Measurements from ENCODE around the gene ZNF70. TPM values are rescaled to one million over a fixed set of nuclear protein-coding genes. Genes with fewer than 3 reads are reported as not detected.

ZNF70 gene
- total and polyA plus RNA-seq, 2 of the 13 experiments (the other 11 are each of a cell fraction or from before 2014, with no cell fraction given) = 0.62 to 3.6 TPM

- ChIA-PET POLR2A (no interaction called here), CTCF (ENCODE audit: low intra/inter-chr PET ratio, low total read pairs) (no interaction called here)
- DNase-seq (ENCODE audit: low spot score) (no peak), FAIRE-seq (no peak), ATAC-seq (no peak)
- Histone ChIP-seq H2AFZ (ENCODE audit: low read length) (no peak overlapping the region), H3K79me2 (ENCODE audit: insufficient read depth, low read length) (peaks cover 4% of the 10 kb centered on the region), H3K4me1 (ENCODE audit: insufficient read depth, low read length) (peaks cover 70% of the 10 kb centered on the region), H3K4me3 (replicated peaks in 1 of 3; ENCODE audit: insufficient read depth in 1 of 3, low read depth in 2 of 3, low read length in 3 of 3) (no peak overlapping the region), H3K27me3 (ENCODE audit: control insufficient read depth in 1 of 2, insufficient read depth in 2 of 2, low read length in 2 of 2) (no peaks in the 10 kb centered on the region), H3K36me3 (replicated peaks in 1 of 2; ENCODE audit: control insufficient read depth in 1 of 2, insufficient read depth in 2 of 2, low read length in 2 of 2) (no peaks in the 10 kb centered on the region), H3K27ac (ENCODE audit: extremely low read length, insufficient read depth, low read length) (no peak overlapping the region), H3K9me3 (ENCODE audit: low read length) (no peaks in the 10 kb centered on the region), H3K9ac (ENCODE audit: insufficient read depth, low read depth, low read length) (no peak overlapping the region), H3K4me2 (ENCODE audit: low read depth, low read length) (no peak overlapping the region), H4K20me1 (ENCODE audit: insufficient read depth, low read length) (peaks cover 5% of the 10 kb centered on the region)
- in situ Hi-C loops (cut with HindIII; ENCODE audit: extremely low pct_ligation_motif_present, low pct_unique_long_range_greater_than_20kb) (loop anchor here (5.0 kb wide), 1 partner anchor 65 kb away; no protein-coding TSS in a partner anchor), intact Hi-C loops (cut with micrococcal nuclease; ENCODE audit: unreplicated experiment) (no loop called here)
- WGBS (ENCODE audit: low lambda C conversion rate) = 100% methylated on average over 1 of the region's 1 CpG
- TF ChIP-seq, protein P1, sequence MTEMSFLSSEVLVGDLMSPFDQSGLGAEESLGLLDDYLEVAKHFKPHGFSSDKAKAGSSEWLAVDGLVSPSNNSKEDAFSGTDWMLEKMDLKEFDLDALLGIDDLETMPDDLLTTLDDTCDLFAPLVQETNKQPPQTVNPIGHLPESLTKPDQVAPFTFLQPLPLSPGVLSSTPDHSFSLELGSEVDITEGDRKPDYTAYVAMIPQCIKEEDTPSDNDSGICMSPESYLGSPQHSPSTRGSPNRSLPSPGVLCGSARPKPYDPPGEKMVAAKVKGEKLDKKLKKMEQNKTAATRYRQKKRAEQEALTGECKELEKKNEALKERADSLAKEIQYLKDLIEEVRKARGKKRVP (CRISPR knock-in tag; IDR thresholded peaks at IDR 0.05) = no peak
- TF ChIP-seq HNF4G (IDR thresholded peaks at IDR 0.05; ENCODE audit: borderline replicate concordance, low read depth, low read length) = no peak
- TF ChIP-seq HNF4G (CRISPR knock-in tag; IDR thresholded peaks at IDR 0.05; ENCODE audit: borderline replicate concordance, low read depth) = no peak
- peak; percentile 36; the same call in 1 of the 2 replicates for TF ChIP-seq ZMYM3 (CRISPR knock-in tag; IDR thresholded peaks at IDR 0.05)
- no peak for TF ChIP-seq REPIN1 (CRISPR knock-in tag; IDR thresholded peaks at IDR 0.05; ENCODE audit: borderline replicate concordance, low read depth)
- 0 out of 2 replicates have a peak, but pooled peaks have one; percentile 13 for TF ChIP-seq ZFY (CRISPR knock-in tag; IDR thresholded peaks at IDR 0.05)
- TF ChIP-seq NR2F1 (CRISPR knock-in tag; IDR thresholded peaks at IDR 0.05) = no peak
- peak; percentile 76 for TF ChIP-seq ZNF629 (CRISPR knock-in tag; conservative IDR thresholded peaks at IDR 0.05)
- no peak for TF ChIP-seq ARHGAP35 (CRISPR knock-in tag; IDR thresholded peaks at IDR 0.05; ENCODE audit: borderline replicate concordance)
- no TSS peak for BruUV-seq (replicated peaks)
Measured at GRCh38 chr22:23782703-23783102, 31.8 kb upstream of the ZNF70 start.
